PC-3 (cell line): ENCODE data around the gene TPPP3. TPM values are rescaled to one million over a fixed set of nuclear protein-coding genes. Genes with fewer than 3 reads are reported as not detected.

Experiments used
- ATAC-seq: fragments of 200-7000 bp; cut with Tn5 transposase; 2 replicates; pipeline ENCODE4 v1.9.1; 2020; ENCODE audit warnings: mild to moderate bottlenecking, moderate library complexity
- BruUV-seq: library from RNA; stranded (reverse); fragments of 400-500 nt; replicated peaks from 2 replicates; lab custom pipeline; 2021; lab: Mats Ljungman, UMichigan
- CTCF ChIA-PET: fragments of 300-600 bp; sonication (Branson Sonifier 250); formaldehyde crosslinking; loops from one replicate; lab custom pipeline; 2022; ENCODE audit warnings: antibody characterized with exemption; lab: Charles Lee
- POLR2A ChIA-PET: fragments of 300-600 bp; sonication (Branson Sonifier 250); formaldehyde crosslinking; loops from one replicate; lab custom pipeline; 2022; ENCODE audit warnings: antibody characterized with exemption; ENCODE audit not compliant: unreplicated experiment; lab: Charles Lee
- DNase-seq: peaks from one replicate; pipeline ENCODE4 v3.0.0-alpha.2; 2015
- H2AFZ ChIP-seq: fragments of 300-600 bp; sonication (generic); 2 replicates; pipeline ENCODE4 v1.6.0; 2016; ENCODE audit warnings: antibody characterized with exemption, low read length
- H3F3A ChIP-seq: fragments of 300-600 bp; sonication (generic); one replicate; pipeline ENCODE4 v1.6.0; 2017; ENCODE audit warnings: antibody characterized with exemption, low read length, control low read depth, mild to moderate bottlenecking; ENCODE audit not compliant: unreplicated experiment
- H3K27ac ChIP-seq: fragments of 300-600 bp; sonication (generic); 2 replicates; pipeline ENCODE4 v1.5.1; 2016; ENCODE audit warnings: mild to moderate bottlenecking, low read length
- H3K27me3 ChIP-seq: fragments of 300-600 bp; sonication (generic); 2 replicates; pipeline ENCODE4 v1.6.1; 2016; ENCODE audit warnings: low read length, mixed read lengths
- H3K36me3 ChIP-seq: fragments of 300-600 bp; sonication (generic); 2 replicates; pipeline ENCODE4 v1.6.1; 2016; ENCODE audit warnings: low read depth, mixed run types, low read length, mixed read lengths
- H3K4me1 ChIP-seq: fragments of 300-600 bp; sonication (generic); 2 replicates; pipeline ENCODE4 v1.5.1; 2016; ENCODE audit warnings: low read length; ENCODE audit not compliant: insufficient read depth
- H3K4me2 ChIP-seq: fragments of 300-600 bp; sonication (generic); 2 replicates; pipeline ENCODE4 v1.6.0; 2016; ENCODE audit warnings: low read length
- H3K4me3 ChIP-seq: fragments of 300-600 bp; sonication (generic); 2 replicates; pipeline ENCODE4 v1.5.1; 2016; ENCODE audit warnings: mild to moderate bottlenecking, low read length, mixed read lengths
- H3K79me2 ChIP-seq: fragments of 300-600 bp; sonication (generic); 2 replicates; pipeline ENCODE4 v1.6.1; 2017; ENCODE audit warnings: low read length, mixed read lengths
- H3K9ac ChIP-seq: fragments of 300-600 bp; sonication (generic); 2 replicates; pipeline ENCODE4 v1.6.0; 2016; ENCODE audit warnings: mild to moderate bottlenecking, low read length
- H3K9me2 ChIP-seq: fragments of 300-600 bp; sonication (generic); replicated peaks from 2 replicates; pipeline ENCODE4 v1.6.1; 2016; ENCODE audit warnings: mixed run types, low read length, mixed read lengths
- H3K9me3 ChIP-seq: fragments of 300-600 bp; sonication (generic); 2 replicates; pipeline ENCODE4 v1.6.1; 2016; ENCODE audit warnings: low read length, mixed read lengths
- H4K20me1 ChIP-seq: fragments of 300-600 bp; sonication (generic); 2 replicates; pipeline ENCODE4 v1.6.1; 2016; ENCODE audit warnings: low read length, mixed read lengths
- CTCF ChIP-seq: fragments of 300-600 bp; sonication (generic); conservative IDR thresholded peaks from 2 replicates; pipeline ENCODE4 v1.5.1; 2017; ENCODE audit warnings: antibody characterized with exemption, low read depth, mild to moderate bottlenecking, low read length
- EZH2 ChIP-seq: fragments of 300-600 bp; sonication (generic); IDR thresholded peaks from one replicate; pipeline ENCODE4 v1.6.1; 2017; ENCODE audit warnings: antibody characterized with exemption, mild to moderate bottlenecking, low read length; ENCODE audit not compliant: unreplicated experiment
- EZH2phosphoT487 ChIP-seq: fragments of 300-600 bp; sonication (generic); IDR thresholded peaks from 2 replicates; pipeline ENCODE4 v1.6.1; 2018; ENCODE audit warnings: mild to moderate bottlenecking, antibody characterized with exemption, low read length, borderline replicate concordance
- intact Hi-C: fragments of 100-400 bp; cut with micrococcal nuclease; formaldehyde crosslinking; loops from 2 replicates; pipeline ENCODE4 v1.9.0; 2023
- total RNA-seq: library from RNA; depleted of rRNA; stranded (reverse); fragments of >200 nt; gene quantifications from 2 replicates; pipeline ENCODE4 v1.2.3, GENCODE V29; 2014

Gene TPPP3
- total RNA-seq, 1 experiment from 2014 or later = not detected

- ATAC-seq (peak; percentile 37), DNase-seq (peak; percentile 29)
- Histone ChIP-seq H3K36me3 (no peaks in the 10 kb centered on the region), H3K79me2 (no peaks in the 10 kb centered on the region), H3K27me3 (no peaks in the 10 kb centered on the region), H3K9me3 (no peaks in the 10 kb centered on the region), H3K27ac (no peak overlapping the region), H3K9me2 (no peaks in the 10 kb centered on the region), H3K4me3 (peak overlapping the region; percentile 68), H3K4me2 (peak overlapping the region; percentile 88), H4K20me1 (no peaks in the 10 kb centered on the region), H3K4me1 (peaks cover 3% of the 10 kb centered on the region), H3K9ac (peak overlapping the region; percentile 54), H2AFZ (peak overlapping the region; percentile 73), H3F3A (no peaks in the 10 kb centered on the region)
- BruUV-seq = no TSS peak
- ChIA-PET CTCF (interaction anchor here (0.5 to 0.8 kb wide), 2 partner anchors 25 to 83 kb away, joined by 3 to 4 read pairs; no protein-coding TSS in a partner anchor), POLR2A (no interaction called here)
- TF ChIP-seq EZH2phosphoT487 = peak; percentile 63
- no peak for TF ChIP-seq EZH2
- no peak for TF ChIP-seq CTCF
- intact Hi-C loops = no loop called here
Measured at GRCh38 chr16:67430504-67430976, 37.2 kb upstream of the TPPP3 start.

GRCh38 chr16:67429799-67430503, 36.7 kb upstream of the TPPP3 start:
- Histone ChIP-seq H3F3A (no peaks in the 10 kb centered on the region), H3K36me3 (no peaks in the 10 kb centered on the region), H3K9me2 (no peaks in the 10 kb centered on the region), H3K27me3 (no peaks in the 10 kb centered on the region), H3K4me1 (peaks cover 3% of the 10 kb centered on the region), H3K9me3 (no peaks in the 10 kb centered on the region), H3K4me2 (peak overlapping the region; percentile 88), H3K9ac (peak overlapping the region; percentile 54), H3K27ac (no peak overlapping the region), H3K79me2 (no peaks in the 10 kb centered on the region), H4K20me1 (no peaks in the 10 kb centered on the region), H2AFZ (peak overlapping the region; percentile 73), H3K4me3 (peak overlapping the region; percentile 68)
- TF ChIP-seq EZH2 (no peak), CTCF (no peak), EZH2phosphoT487 (no peak)
- intact Hi-C loops = no loop called here
- ATAC-seq (no peak), DNase-seq (no peak)
- BruUV-seq = no TSS peak
- POLR2A ChIA-PET = no interaction called here
- CTCF ChIA-PET = no interaction called here
